Neutrophil (primary cell): ENCODE results near the gene CCL26.

Experiments used
- H3K27ac ChIP-seq: fragments of 200-600 bp; sonication (generic); 2 replicates; pipeline ENCODE4 v1.5.1; 2016; ENCODE audit warnings: mild to moderate bottlenecking, moderate library complexity
- H3K27me3 ChIP-seq: fragments of 200-600 bp; sonication (generic); 2 replicates; pipeline ENCODE4 v1.6.0; 2016; ENCODE audit warnings: mild to moderate bottlenecking
- H3K36me3 ChIP-seq: fragments of 200-600 bp; sonication (generic); 2 replicates; pipeline ENCODE4 v1.5.1; 2017
- H3K4me1 ChIP-seq, 2 experiments: fragments of 200-600 bp in 1 of 2; sonication (generic) in 1 of 2; 1 replicate in 1 of 2; 2 replicates in 1 of 2; pipeline versions ENCODE4 v1.5.1 to v1.6.1; 2013 to 2016; ENCODE audit warnings: low read depth in 1 of 2, low read length in 1 of 2, mild to moderate bottlenecking in 1 of 2, moderate library complexity in 1 of 2; ENCODE audit not compliant: control insufficient read depth in 1 of 2, insufficient read depth in 1 of 2
- H3K4me3 ChIP-seq, 2 experiments: fragments of 200-600 bp in 1 of 2; sonication (generic) in 1 of 2; 1 replicate in 1 of 2; 2 replicates in 1 of 2; pipeline ENCODE4 v1.5.1; 2013 to 2016; ENCODE audit warnings: low read depth in 1 of 2, low read length in 1 of 2, mild to moderate bottlenecking in 1 of 2, moderate library complexity in 1 of 2
- H3K9me3 ChIP-seq: fragments of 200-600 bp; sonication (generic); 2 replicates; pipeline ENCODE4 v1.5.1; 2016
- CTCF ChIP-seq: fragments of 200-600 bp; sonication (generic); IDR thresholded peaks from 2 replicates; pipeline ENCODE4 v1.5.1; 2016; ENCODE audit warnings: antibody characterized with exemption

The CCL26 gene

DNA sequence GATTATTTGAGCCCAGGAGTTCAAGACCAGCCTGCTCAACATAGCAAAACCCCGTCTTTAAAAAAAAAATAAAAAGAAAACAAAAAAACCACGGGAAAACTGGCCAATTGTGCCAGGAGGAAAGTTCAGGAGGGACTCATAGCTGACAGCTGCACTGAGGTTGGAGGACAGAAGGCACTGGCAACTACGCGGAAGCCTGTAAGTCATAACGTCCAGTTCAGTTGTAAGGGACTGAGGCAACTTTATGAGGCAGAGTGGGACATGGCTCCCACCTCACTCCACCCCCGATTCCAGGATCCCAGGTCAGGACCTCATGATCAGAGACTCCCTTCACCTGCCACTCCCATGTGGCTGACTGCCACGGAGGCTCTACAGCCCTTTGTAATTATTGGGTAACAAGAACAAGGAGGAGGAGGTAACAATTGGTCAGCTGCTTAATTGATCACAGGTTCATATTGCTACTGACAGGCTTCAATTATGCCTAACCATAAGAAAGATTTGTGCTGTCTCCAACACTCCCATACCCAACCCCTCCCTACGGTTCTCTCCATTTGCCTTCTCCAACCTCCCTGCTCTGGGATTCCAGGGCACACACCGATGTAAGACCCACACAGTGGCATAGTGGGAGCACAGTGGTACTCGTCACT lies 43.5 kb upstream of the CCL26 start:
- no peak overlapping the region for H3K27ac ChIP-seq

DNA sequence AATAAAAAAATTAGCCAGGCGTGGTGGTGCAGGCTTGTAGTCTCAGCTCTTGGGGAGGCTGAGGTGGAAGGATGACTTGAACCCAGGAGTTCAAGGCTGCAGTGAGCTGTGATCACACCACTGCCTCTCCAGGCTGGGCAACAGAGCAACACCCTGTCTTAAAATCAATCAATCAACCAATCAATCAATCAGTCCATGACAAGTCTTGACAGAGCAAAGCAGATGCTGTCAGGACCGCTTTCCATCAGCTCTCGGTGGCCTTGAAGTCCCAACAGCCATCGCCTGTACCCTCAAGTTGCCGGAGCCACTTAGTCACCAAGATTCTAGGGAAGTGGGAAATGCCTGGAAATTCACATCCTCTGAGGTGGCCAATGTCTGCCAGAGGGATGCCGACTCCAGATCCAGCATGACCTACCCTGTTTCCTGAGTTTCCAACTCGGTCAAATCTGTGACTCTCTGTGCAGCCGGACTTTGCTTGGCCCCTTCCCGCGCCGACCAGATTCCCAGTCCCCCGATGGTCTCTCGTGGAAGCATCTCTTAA lies 42.5 kb upstream of the CCL26 start:
- Histone ChIP-seq H3K9me3 (no peaks in the 10 kb centered on the region), H3K4me3 (no peak overlapping the region), H3K4me1 (no peaks in the 10 kb centered on the region), H3K27ac (no peak overlapping the region), H3K27me3 (peaks cover 7% of the 10 kb centered on the region), H3K36me3 (no peaks in the 10 kb centered on the region)
- TF ChIP-seq CTCF, result no peak

More for the DNA sequence above, 43.5 kb upstream of the CCL26 start:
- Histone ChIP-seq H3K27me3 (peaks cover 7% of the 10 kb centered on the region), H3K9me3 (no peaks in the 10 kb centered on the region), H3K4me3 (no peak overlapping the region), H3K4me1 (no peaks in the 10 kb centered on the region), H3K36me3 (no peaks in the 10 kb centered on the region)
- no peak for TF ChIP-seq CTCF

GRCh38 chr7:75813781-75814236 lies 41.8 kb upstream of the CCL26 start, which contains the start of gene CCL24:
Gene CCL24 (minus strand): TSS chr7:75813806. CDS start chr7:75813715, 91 bp downstream.
- Histone ChIP-seq H3K27ac (no peak within 1 kb of the TSS), H3K27me3 (peaks cover 7% of the 10 kb centered on the region), H3K4me1 (no peaks in the 10 kb centered on the region), H3K36me3 (no peaks in the 10 kb centered on the region), H3K4me3 (no peak within 1 kb of the TSS), H3K9me3 (no peaks in the 10 kb centered on the region)
- TF ChIP-seq CTCF, result no peak

DNA sequence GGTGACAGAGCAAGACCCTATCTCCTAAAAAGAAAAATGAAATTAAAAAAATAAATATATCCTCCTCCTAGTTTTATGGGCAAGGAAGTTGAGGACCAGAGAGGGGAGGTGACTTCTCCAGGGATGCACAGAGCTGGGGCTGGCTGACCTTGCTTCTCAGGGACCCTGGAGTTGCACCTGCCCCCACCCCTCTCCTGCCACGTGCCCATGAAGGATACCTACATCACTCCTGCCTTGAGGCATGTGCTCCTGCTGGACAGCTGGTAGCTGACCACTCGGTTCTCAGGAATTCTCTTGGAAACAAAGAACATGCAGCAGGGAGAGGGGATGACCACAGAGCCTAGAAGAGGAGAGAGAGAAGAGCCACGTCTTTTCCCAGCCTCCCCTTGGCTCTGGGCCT lies 41.1 kb upstream of the CCL26 start:
- peaks cover 7% of the 10 kb centered on the region for H3K27me3 ChIP-seq
- no peaks in the 10 kb centered on the region for H3K4me1 ChIP-seq
- TF ChIP-seq CTCF, result no peak
- no peak overlapping the region for H3K27ac ChIP-seq
- no peak overlapping the region for H3K4me3 ChIP-seq
- no peaks in the 10 kb centered on the region for H3K9me3 ChIP-seq
- H3K36me3 ChIP-seq, result no peaks in the 10 kb centered on the region

- Histone ChIP-seq H3K4me3 (no peak overlapping the region), H3K27me3 (peaks cover 7% of the 10 kb centered on the region), H3K9me3 (peaks cover 2% of the 10 kb centered on the region), H3K4me1 (no peaks in the 10 kb centered on the region), H3K27ac (no peak overlapping the region), H3K36me3 (no peaks in the 10 kb centered on the region)
- no peak for TF ChIP-seq CTCF
Observed at GRCh38 chr7:75811894-75812678, 40.1 kb upstream of the CCL26 start.
